HepG2 (cell line): ENCODE results near the gene TMEM198. TPM values are rescaled to one million over a fixed set of nuclear protein-coding genes. Genes with fewer than 3 reads are reported as not detected.

ENCODE experiments used
- ATF7 ChIP-seq, 2 experiments: fragments of 450-650 bp in 1 of 2; sonication (generic) in 1 of 2; formaldehyde crosslinking in 1 of 2; IDR thresholded peaks; 2 replicates each; pipeline versions ENCODE4 v1.4.0 to v1.6.1; 2016 to 2020; ENCODE audit warnings: antibody characterized with exemption in 1 of 2, mild to moderate bottlenecking in 1 of 2, missing genetic modification reagents in 1 of 2
- E2F5 ChIP-seq: sonication (generic); formaldehyde crosslinking; conservative IDR thresholded peaks from 2 replicates; pipeline ENCODE4 v1.4.0; 2020; ENCODE audit warnings: missing genetic modification reagents
- HNF1A ChIP-seq, 2 experiments: sonication (generic) in 1 of 2; formaldehyde crosslinking in 1 of 2; IDR thresholded peaks; 2 replicates each; pipeline versions ENCODE4 v1.4.0 to v1.6.1; 2016 to 2020; ENCODE audit warnings: borderline replicate concordance in 1 of 2, low read depth in 1 of 2, mild to moderate bottlenecking in 1 of 2, missing genetic modification reagents in 1 of 2
- MXI1 ChIP-seq: IDR thresholded peaks from 3 replicates; pipeline ENCODE4 v1.6.1; 2012; ENCODE audit warnings: low read depth, low read length, inconsistent platforms, borderline replicate concordance
- PAWR ChIP-seq: sonication (generic); formaldehyde crosslinking; IDR thresholded peaks from 2 replicates; pipeline ENCODE4 v1.4.0; 2020; ENCODE audit warnings: missing genetic modification reagents, mild to moderate bottlenecking, borderline replicate concordance
- POLR2A ChIP-seq, 2 experiments: IDR thresholded peaks; 2 replicates each; pipeline ENCODE4 v1.6.1; 2011; ENCODE audit warnings: low read depth in 2 of 2, low read length in 2 of 2, mild to moderate bottlenecking in 1 of 2, moderate library complexity in 1 of 2; ENCODE audit not compliant: insufficient read depth in 1 of 2
- RELA ChIP-seq: sonication (generic); formaldehyde crosslinking; IDR thresholded peaks from 2 replicates; pipeline ENCODE4 v1.4.0; 2020; ENCODE audit warnings: missing genetic modification reagents
- SIN3B ChIP-seq: fragments of 150-350 bp; IDR thresholded peaks from 2 replicates; pipeline ENCODE4 v1.6.1; 2014; ENCODE audit warnings: low read length
- SP140L ChIP-seq: sonication (generic); formaldehyde crosslinking; IDR thresholded peaks from 2 replicates; pipeline ENCODE4 v1.4.0; 2020; ENCODE audit warnings: missing genetic modification reagents, borderline replicate concordance
- ZFP36L2 ChIP-seq: sonication (generic); formaldehyde crosslinking; IDR thresholded peaks from 2 replicates; pipeline ENCODE4 v1.4.0; 2020; ENCODE audit warnings: missing genetic modification reagents
- ZNF17 ChIP-seq: sonication (generic); formaldehyde crosslinking; IDR thresholded peaks from 2 replicates; pipeline ENCODE4 v1.5.0; 2020; ENCODE audit warnings: mild to moderate bottlenecking, missing genetic modification reagents
- ZNF446 ChIP-seq: sonication (generic); formaldehyde crosslinking; IDR thresholded peaks from 2 replicates; pipeline ENCODE4 v1.5.0; 2020; ENCODE audit warnings: mild to moderate bottlenecking, missing genetic modification reagents
- ZNF549 ChIP-seq: sonication (generic); formaldehyde crosslinking; IDR thresholded peaks from 2 replicates; pipeline ENCODE4 v1.5.0; 2020; ENCODE audit warnings: missing genetic modification reagents
- ZNF605 ChIP-seq: sonication (generic); formaldehyde crosslinking; IDR thresholded peaks from 2 replicates; pipeline ENCODE4 v1.8.0; 2022; ENCODE audit warnings: mild to moderate bottlenecking, missing genetic modification reagents
- ZNF800 ChIP-seq: sonication (generic); formaldehyde crosslinking; IDR thresholded peaks from 2 replicates; pipeline ENCODE4 v1.4.0; 2020; ENCODE audit warnings: missing genetic modification reagents
- polyA plus RNA-seq, 8 experiments: library from polyadenylated mRNA; depleted of rRNA in 3 of 8; stranded (reverse) in 7 of 8; unstranded in 1 of 8; fragments of >200 nt; fragmentation: Illumina TruSeq in 4 of 8; extraction: Trizol in 4 of 8; gene quantifications; 2 replicates each; pipeline versions ENCODE4 v1.2.1 to v1.2.3, GENCODE V29; 2011 to 2016; ENCODE audit warnings: low read depth in 4 of 8, missing spikeins in 1 of 8, mixed read lengths in 1 of 8; ENCODE audit not compliant: insufficient read depth in 1 of 8
- total RNA-seq, 5 experiments: library from RNA; depleted of rRNA; stranded (reverse); fragments of >200 nt; fragmentation: Illumina TruSeq; extraction: Trizol; gene quantifications; 2 replicates each; pipeline ENCODE4 v1.2.3, GENCODE V29; 2016; ENCODE audit warnings: low read depth in 1 of 5
- TF ChIP-seq, protein P1 (sequence below): IDR thresholded peaks from 2 replicates; pipeline ENCODE4 v1.6.1; 2016; ENCODE audit warnings: low read depth, missing genetic modification reagents, missing compliant biosample characterization

TMEM198 gene
- total and polyA plus RNA-seq, 2 of the 13 experiments (the other 11 are each of a cell fraction or from before 2014, with no cell fraction given) = 17.3 to 23.5 TPM

DNA sequence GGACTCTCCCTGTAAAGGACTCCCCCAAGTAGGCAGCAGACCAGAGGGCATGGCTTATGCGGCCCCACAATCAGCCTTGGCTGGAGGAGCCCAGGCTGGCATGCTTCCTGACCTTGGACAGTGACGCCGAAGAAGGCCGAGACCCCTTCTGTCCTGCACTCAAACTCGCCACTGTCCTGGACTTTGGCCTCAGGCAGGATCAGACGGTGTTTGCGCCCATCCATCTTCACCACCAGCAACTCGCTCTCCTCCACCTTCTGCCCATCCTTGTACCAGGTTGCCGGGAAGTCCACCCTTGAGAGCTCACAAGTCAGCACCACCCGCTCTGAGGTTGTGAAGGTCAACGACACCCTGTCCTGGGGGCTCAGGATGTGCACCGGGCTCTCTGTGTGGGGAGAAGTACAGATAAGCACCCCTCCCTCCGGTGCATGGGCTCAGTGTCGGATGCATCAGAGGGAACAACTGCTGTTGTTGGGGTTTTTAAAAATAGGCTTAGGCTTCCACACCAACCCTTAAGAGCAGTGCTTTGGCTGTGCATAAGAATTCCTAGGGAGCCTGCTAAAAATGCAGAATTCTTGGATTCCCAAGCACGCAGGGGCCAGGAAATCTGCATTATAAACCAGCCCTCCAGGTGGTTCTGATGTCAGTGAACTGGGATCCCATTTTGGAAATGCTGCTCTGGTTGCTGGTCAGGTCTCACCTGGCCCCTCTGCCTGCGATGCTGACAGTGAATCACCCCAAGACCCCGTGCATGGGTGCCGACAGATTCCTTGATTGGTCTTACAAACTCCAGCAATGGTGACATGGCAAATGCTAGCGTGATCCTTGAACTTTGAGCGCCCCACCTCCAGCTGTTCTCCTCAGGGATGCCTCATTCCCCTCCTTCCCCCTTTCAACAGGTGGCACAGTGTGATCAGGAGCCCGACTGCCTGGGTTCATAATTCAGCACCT, 21.6 kb downstream of the TMEM198 start (continued):
- TF ChIP-seq, protein P1, sequence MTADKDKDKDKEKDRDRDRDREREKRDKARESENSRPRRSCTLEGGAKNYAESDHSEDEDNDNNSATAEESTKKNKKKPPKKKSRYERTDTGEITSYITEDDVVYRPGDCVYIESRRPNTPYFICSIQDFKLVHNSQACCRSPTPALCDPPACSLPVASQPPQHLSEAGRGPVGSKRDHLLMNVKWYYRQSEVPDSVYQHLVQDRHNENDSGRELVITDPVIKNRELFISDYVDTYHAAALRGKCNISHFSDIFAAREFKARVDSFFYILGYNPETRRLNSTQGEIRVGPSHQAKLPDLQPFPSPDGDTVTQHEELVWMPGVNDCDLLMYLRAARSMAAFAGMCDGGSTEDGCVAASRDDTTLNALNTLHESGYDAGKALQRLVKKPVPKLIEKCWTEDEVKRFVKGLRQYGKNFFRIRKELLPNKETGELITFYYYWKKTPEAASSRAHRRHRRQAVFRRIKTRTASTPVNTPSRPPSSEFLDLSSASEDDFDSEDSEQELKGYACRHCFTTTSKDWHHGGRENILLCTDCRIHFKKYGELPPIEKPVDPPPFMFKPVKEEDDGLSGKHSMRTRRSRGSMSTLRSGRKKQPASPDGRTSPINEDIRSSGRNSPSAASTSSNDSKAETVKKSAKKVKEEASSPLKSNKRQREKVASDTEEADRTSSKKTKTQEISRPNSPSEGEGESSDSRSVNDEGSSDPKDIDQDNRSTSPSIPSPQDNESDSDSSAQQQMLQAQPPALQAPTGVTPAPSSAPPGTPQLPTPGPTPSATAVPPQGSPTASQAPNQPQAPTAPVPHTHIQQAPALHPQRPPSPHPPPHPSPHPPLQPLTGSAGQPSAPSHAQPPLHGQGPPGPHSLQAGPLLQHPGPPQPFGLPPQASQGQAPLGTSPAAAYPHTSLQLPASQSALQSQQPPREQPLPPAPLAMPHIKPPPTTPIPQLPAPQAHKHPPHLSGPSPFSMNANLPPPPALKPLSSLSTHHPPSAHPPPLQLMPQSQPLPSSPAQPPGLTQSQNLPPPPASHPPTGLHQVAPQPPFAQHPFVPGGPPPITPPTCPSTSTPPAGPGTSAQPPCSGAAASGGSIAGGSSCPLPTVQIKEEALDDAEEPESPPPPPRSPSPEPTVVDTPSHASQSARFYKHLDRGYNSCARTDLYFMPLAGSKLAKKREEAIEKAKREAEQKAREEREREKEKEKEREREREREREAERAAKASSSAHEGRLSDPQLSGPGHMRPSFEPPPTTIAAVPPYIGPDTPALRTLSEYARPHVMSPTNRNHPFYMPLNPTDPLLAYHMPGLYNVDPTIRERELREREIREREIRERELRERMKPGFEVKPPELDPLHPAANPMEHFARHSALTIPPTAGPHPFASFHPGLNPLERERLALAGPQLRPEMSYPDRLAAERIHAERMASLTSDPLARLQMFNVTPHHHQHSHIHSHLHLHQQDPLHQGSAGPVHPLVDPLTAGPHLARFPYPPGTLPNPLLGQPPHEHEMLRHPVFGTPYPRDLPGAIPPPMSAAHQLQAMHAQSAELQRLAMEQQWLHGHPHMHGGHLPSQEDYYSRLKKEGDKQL (CRISPR knock-in tag) = no peak
- TF ChIP-seq ZNF446 (CRISPR knock-in tag) (no peak), E2F5 (CRISPR knock-in tag) (no peak), SP140L (no peak), HNF1A (IDR thresholded peaks at IDR 0.05; ENCODE audit: low read depth) (no peak), HNF1A (CRISPR knock-in tag; IDR thresholded peaks at IDR 0.05; ENCODE audit: borderline replicate concordance) (no peak), ATF7 (IDR thresholded peaks at IDR 0.05) (no peak), ATF7 (CRISPR knock-in tag; IDR thresholded peaks at IDR 0.05) (0 out of 2 replicates have a peak, but pooled peaks have one; percentile 28), RELA (no peak), PAWR (no peak), ZNF549 (CRISPR knock-in tag) (no peak), SIN3B (no peak), ZNF17 (CRISPR knock-in tag) (no peak), ZNF800 (CRISPR knock-in tag) (no peak), POLR2A (IDR thresholded peaks at IDR 0.05; ENCODE audit: insufficient read depth in 1 of 2, low read depth in 2 of 2, low read length in 2 of 2) (0 out of 4 replicates have a peak, but pooled peaks of 1 of the 2 experiments have one; percentile 28), ZNF605 (CRISPR knock-in tag) (no peak), MXI1 (no peak), ZFP36L2 (CRISPR knock-in tag) (no peak)
